Activated CD4-positive, CD25-positive, alpha-beta regulatory T cell (primary cell): Measurements from ENCODE around the gene ITGB8.

ENCODE experiments used
- DNase-seq, 4 experiments: peaks; one replicate each; lab custom pipeline; 2025; lab: John Stamatoyannopoulos, UW

Gene ITGB8

DNA sequence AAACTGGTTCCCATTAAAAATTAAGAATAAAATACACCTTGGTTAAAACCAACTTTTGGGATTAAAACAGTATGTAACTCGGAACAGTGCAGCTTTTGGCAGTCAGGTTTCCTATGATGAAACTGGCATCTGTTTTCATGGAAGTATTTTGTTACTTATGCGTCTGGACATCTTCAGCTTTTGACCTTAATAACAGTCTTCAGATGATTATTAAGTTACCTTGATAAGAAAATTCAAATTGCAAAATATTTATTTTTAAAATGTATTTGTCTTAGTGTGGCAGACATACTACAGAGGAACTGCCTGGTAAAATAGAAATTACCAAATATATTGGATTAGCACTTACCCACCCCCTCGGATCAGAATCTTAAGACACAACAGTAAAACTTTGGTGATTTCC lies 100.0 kb downstream of the ITGB8 start:
- no peak for DNase-seq

- no peak for DNase-seq
Measured at GRCh38 chr7:20431146-20431545, 100.4 kb downstream of the ITGB8 start.

- DNase-seq: no peak
Measured at GRCh38 chr7:20432071-20432470, 101.4 kb downstream of the ITGB8 start.

DNA sequence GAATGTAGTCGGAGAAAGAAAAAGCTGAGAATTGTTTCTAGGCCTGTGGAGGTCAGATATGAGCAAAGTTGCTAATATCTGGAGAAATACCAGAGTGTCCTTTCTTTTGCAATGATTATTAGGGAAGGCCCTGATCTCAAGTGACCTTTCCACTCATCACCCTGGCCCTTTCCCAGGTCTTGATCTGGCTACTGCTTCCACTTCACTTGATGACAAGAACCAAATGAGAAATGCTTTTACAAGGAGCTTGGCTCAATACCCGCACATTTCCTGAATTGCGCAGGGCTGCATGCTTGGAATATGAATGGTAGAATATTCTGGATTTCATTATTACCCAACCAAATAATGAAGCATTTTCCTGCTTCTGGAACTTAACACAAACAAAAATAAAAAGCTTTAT lies 104.6 kb downstream of the ITGB8 start:
- no peak for DNase-seq

GRCh38 chr7:20438248-20438647 lies 107.5 kb downstream of the ITGB8 start:
- DNase-seq: no peak

GRCh38 chr7:20438694-20439376 lies 108.1 kb downstream of the ITGB8 start:
- DNase-seq: no peak

- no peak for DNase-seq
Measured at GRCh38 chr7:20439416-20440185, 108.9 kb downstream of the ITGB8 start.

- no peak for DNase-seq
Measured at GRCh38 chr7:20440472-20441105, 109.9 kb downstream of the ITGB8 start.

DNA sequence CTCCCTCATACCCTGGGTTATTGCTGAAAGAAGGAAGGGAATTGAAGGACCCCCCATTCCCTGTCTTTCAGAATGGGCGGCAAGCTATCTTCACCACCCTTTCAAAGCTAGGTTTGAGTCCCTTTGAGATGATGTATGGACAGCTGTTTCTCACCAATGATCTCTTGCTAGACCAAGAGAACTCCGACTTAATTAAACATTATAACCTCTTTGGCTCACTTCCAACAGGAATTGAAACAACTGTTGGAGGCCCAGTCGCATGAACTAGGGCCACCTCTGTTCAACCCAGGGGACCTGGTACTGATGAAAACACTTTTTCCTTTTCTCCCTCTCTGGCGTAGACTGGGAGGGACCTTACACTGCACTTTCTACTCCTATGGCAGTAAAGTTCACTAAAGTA lies 110.6 kb downstream of the ITGB8 start:
- no peak for DNase-seq

DNA sequence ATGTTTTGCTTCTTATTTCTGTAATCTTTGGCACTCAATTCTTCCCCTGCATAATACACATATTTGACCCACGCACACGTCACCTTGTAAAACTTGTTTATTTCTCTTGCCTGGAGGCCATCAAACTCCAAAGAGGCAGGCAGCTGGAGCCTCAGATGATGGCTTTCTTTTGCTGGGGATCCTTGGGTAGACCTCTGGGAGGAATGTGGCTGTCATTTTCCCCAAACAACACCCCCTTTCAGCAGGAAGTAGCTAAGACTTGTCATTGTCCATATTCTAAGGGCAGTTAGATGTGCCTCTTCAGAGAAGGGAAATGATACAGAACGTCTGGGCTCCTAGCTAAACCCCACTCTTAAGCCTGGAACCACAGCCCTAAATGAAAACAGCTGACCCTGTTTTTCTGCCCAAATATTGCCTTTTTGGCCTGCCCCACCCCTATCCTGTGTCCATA lies 111.3 kb downstream of the ITGB8 start:
- DNase-seq: no peak

DNA sequence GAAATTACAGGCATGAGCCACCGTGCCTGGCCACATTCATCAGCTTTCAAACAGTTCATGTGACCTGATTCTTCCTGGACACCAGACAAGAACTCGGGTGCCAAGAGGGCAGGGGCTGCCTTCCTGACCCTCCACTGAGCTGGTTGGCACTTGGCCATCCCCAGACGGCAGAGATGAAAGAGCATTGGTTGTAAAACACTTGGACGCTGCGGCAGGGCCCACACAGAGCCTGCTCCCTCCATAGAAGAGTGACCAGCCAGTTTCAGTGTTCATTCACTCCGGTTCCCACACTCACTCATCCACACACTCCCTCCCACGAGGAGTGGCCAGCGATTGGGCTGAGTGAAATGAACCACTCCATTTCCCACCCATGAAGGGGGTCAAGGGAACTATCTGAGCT lies 112.3 kb downstream of the ITGB8 start:
- DNase-seq: no peak

DNA sequence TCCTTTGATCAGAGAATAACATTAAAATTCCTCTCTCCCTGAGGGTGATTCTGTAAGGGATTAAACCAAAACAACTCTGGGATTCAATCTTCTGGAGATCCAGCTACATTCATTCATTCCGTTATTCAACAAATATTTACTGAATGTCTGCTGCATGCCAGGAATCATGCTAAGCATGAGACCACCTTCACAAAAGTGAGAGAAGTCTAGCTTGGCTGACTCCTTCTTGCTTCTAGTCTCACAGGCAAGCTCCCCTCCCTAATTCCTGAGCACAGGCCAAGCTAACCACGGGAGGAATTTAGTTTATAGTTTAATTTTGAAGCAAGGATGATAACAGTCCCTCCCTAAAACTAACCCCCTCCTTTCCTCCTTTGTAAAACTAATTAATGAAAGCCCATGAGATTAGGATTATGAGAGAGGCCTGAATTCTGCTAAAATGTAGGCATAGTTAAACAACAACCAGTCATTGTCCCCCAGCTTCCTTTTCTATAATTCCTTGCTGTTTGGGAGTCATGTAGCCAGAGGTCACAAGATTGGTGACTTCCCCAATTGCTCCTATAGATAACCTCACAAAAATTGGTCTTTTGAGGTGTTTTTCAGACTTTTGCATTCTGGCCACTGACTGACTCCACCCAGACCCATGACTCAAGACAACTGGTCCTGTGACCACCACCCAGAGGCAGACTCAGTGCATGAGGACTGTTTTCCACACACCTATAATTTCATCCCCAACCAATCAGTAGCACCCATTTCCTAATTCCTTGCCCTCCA lies 113.5 kb downstream of the ITGB8 start:
- DNase-seq: no peak

GRCh38 chr7:20447021-20447650 lies 116.4 kb downstream of the ITGB8 start:
- no peak for DNase-seq

- no peak for DNase-seq
Measured at GRCh38 chr7:20449176-20449575, 118.5 kb downstream of the ITGB8 start.

- no peak for DNase-seq
Measured at GRCh38 chr7:20450536-20450935, 119.8 kb downstream of the ITGB8 start.

DNA sequence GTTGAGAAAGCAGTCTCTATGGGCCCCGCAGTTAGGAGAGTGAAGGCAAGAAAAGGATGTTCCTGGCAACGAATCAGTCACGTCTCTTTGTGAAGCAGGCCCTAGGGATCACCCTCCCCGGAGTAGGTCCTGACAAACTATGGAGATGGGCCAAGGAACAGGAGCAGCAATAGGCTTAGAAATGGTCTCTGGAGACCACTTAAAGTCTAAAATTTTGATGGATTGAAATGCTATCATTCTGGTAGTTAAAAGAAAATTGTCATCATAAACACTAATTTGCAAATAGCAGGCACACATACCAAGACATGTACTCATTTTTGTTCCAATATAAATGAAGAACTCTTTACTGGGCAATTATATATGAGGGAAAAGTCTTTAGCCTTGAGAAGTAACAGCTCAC lies 123.5 kb downstream of the ITGB8 start:
- no peak for DNase-seq

- DNase-seq: no peak
Measured at GRCh38 chr7:20456701-20457100, 126.0 kb downstream of the ITGB8 start.

GRCh38 chr7:20458521-20458920 lies 127.8 kb downstream of the ITGB8 start:
- no peak for DNase-seq

DNA sequence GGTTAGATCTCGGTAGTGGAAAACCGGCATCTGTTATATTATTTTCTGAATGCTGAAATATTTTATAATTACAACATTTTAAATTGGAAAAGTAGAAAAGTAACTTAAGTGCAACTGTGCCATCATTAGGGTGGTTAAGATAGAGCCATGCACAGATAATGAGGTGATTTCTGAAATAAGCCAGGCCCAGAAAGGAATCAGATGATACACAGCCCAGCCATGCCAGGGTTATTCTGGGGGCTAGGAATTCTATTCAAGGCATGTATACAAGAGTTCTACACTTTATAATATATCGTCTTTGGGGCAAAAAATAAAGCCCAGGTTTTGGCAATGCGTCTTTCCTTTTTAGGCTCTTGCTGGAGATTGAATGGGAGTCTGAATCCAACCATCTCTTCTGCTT lies 128.7 kb downstream of the ITGB8 start:
- DNase-seq: no peak

DNA sequence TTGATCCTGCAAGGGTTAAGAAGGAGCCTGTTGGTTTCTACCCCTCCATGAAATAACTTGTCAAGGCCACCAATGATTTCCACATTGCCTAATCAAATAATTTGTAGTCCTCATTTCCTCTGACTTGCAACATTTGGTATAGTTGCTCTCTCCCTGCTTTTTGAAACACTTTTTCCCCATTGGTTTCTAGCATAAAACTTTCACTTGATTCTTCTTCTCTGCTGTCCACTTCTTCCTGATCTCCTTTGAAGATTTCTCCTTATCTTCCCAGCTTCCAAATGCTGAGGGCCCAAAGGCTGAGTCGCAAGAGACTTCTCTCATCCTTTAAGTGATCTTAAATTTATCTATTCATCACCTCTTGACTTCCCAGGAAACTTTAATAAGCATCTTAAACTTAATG lies 134.2 kb downstream of the ITGB8 start:
- DNase-seq: no peak
